HepG2 (cell line): ENCODE measurements around the gene SS18L1. TPM values are rescaled to one million over a fixed set of nuclear protein-coding genes. Genes with fewer than 3 reads are reported as not detected.
A peak's percentile ranks its signal among the peaks of the same experiment; 100 is the strongest.

ENCODE experiments used
- AGO1 ChIP-seq: fragments of 200-400 bp; formaldehyde crosslinking; IDR thresholded peaks from 2 replicates; pipeline ENCODE4 v1.6.1; 2017; ENCODE audit warnings: mild to moderate bottlenecking, low read depth, low read length, moderate library complexity; ENCODE audit not compliant: poor library complexity, severe bottlenecking
- ATRX ChIP-seq: sonication (generic); formaldehyde crosslinking; IDR thresholded peaks from 2 replicates; pipeline ENCODE4 v1.4.0; 2020; ENCODE audit warnings: missing genetic modification reagents, borderline replicate concordance
- HINFP ChIP-seq: sonication (generic); formaldehyde crosslinking; IDR thresholded peaks from 2 replicates; pipeline ENCODE4 v1.4.0; 2020; ENCODE audit warnings: low read depth, mild to moderate bottlenecking, missing genetic modification reagents
- HNRNPH1 ChIP-seq: fragments of 200-400 bp; formaldehyde crosslinking; optimal IDR thresholded peaks from 2 replicates; pipeline ENCODE3; 2017; ENCODE audit warnings: mild to moderate bottlenecking, low read depth, low read length
- HNRNPUL1 ChIP-seq: fragments of 200-400 bp; formaldehyde crosslinking; IDR thresholded peaks from 2 replicates; pipeline ENCODE4 v1.6.1; 2017; ENCODE audit warnings: low read depth, mild to moderate bottlenecking, low read length, moderate library complexity
- LRRFIP1 ChIP-seq: sonication (generic); formaldehyde crosslinking; conservative IDR thresholded peaks from 2 replicates; pipeline ENCODE4 v1.4.0; 2020; ENCODE audit warnings: missing genetic modification reagents
- NPAS2 ChIP-seq: sonication (generic); formaldehyde crosslinking; IDR thresholded peaks from 2 replicates; pipeline ENCODE4 v1.8.0; 2022; ENCODE audit warnings: mild to moderate bottlenecking, missing genetic modification reagents, borderline replicate concordance
- POLR2G ChIP-seq: fragments of 200-400 bp; formaldehyde crosslinking; IDR thresholded peaks from 2 replicates; pipeline ENCODE4 v1.6.1; 2018; ENCODE audit warnings: mild to moderate bottlenecking, low read depth, low read length, moderate library complexity
- REST ChIP-seq, 2 experiments: IDR thresholded peaks; 2 replicates each; pipeline ENCODE4 v1.6.1; 2011 to 2012; ENCODE audit warnings: low read length in 2 of 2, borderline replicate concordance in 1 of 2, low read depth in 1 of 2, mild to moderate bottlenecking in 1 of 2, moderate library complexity in 1 of 2
- SKIL ChIP-seq: sonication (generic); formaldehyde crosslinking; IDR thresholded peaks from 2 replicates; pipeline ENCODE4 v1.8.0; 2022; ENCODE audit warnings: missing genetic modification reagents, mild to moderate bottlenecking, moderate library complexity, borderline replicate concordance
- ZBTB34 ChIP-seq: sonication (generic); formaldehyde crosslinking; IDR thresholded peaks from 2 replicates; pipeline ENCODE4 v1.8.0; 2022; ENCODE audit warnings: mild to moderate bottlenecking, missing genetic modification reagents
- ZNF337 ChIP-seq: sonication (generic); formaldehyde crosslinking; IDR thresholded peaks from 2 replicates; pipeline ENCODE4 v1.5.1; 2020; ENCODE audit warnings: missing genetic modification reagents, low read depth, mild to moderate bottlenecking, borderline replicate concordance
- ZNF382 ChIP-seq: sonication (generic); formaldehyde crosslinking; IDR thresholded peaks from 2 replicates; pipeline ENCODE4 v1.5.0; 2020; ENCODE audit warnings: missing genetic modification reagents, mild to moderate bottlenecking, borderline replicate concordance
- ZNF547 ChIP-seq: sonication (generic); formaldehyde crosslinking; IDR thresholded peaks from 2 replicates; pipeline ENCODE4 v1.5.1; 2020; ENCODE audit warnings: mild to moderate bottlenecking, missing genetic modification reagents
- ZNF564 ChIP-seq: sonication (generic); formaldehyde crosslinking; IDR thresholded peaks from 2 replicates; pipeline ENCODE4 v1.8.1; 2023; ENCODE audit warnings: mild to moderate bottlenecking, missing genetic modification reagents
- ZNF672 ChIP-seq: sonication (generic); formaldehyde crosslinking; IDR thresholded peaks from 2 replicates; pipeline ENCODE4 v1.8.1; 2022; ENCODE audit warnings: missing genetic modification reagents
- ZNF691 ChIP-seq: sonication (generic); formaldehyde crosslinking; IDR thresholded peaks from 2 replicates; pipeline ENCODE4 v1.4.0; 2020; ENCODE audit warnings: missing genetic modification reagents, low read depth, mild to moderate bottlenecking, borderline replicate concordance
- polyA plus RNA-seq, 8 experiments: library from polyadenylated mRNA; depleted of rRNA in 3 of 8; stranded (reverse) in 7 of 8; unstranded in 1 of 8; fragments of >200 nt; fragmentation: Illumina TruSeq in 4 of 8; extraction: Trizol in 4 of 8; gene quantifications; 2 replicates each; pipeline versions ENCODE4 v1.2.1 to v1.2.3, GENCODE V29; 2011 to 2016; ENCODE audit warnings: low read depth in 4 of 8, missing spikeins in 1 of 8, mixed read lengths in 1 of 8; ENCODE audit not compliant: insufficient read depth in 1 of 8
- total RNA-seq, 5 experiments: library from RNA; depleted of rRNA; stranded (reverse); fragments of >200 nt; fragmentation: Illumina TruSeq; extraction: Trizol; gene quantifications; 2 replicates each; pipeline ENCODE4 v1.2.3, GENCODE V29; 2016; ENCODE audit warnings: low read depth in 1 of 5

The SS18L1 gene
- total and polyA plus RNA-seq, 2 of the 13 experiments (the other 11 are each of a cell fraction or from before 2014, with no cell fraction given), result 17.8 to 27.6 TPM

- TF ChIP-seq REST (IDR thresholded peaks at IDR 0.05; ENCODE audit: borderline replicate concordance in 1 of 2, low read depth in 1 of 2, low read length in 2 of 2), result no peak
- 0 out of 2 replicates have a peak, but pooled peaks have one; percentile 38 for TF ChIP-seq ZNF547 (CRISPR knock-in tag)
- TF ChIP-seq LRRFIP1 (CRISPR knock-in tag), result no peak
- no peak for TF ChIP-seq NPAS2 (CRISPR knock-in tag)
- TF ChIP-seq ZNF382, result no peak
- TF ChIP-seq SKIL (CRISPR knock-in tag), result no peak
- no peak for TF ChIP-seq HNRNPUL1
- no peak for TF ChIP-seq HNRNPH1
- no peak for TF ChIP-seq AGO1
- no peak for TF ChIP-seq ATRX (CRISPR knock-in tag)
- no peak for TF ChIP-seq POLR2G
- no peak for TF ChIP-seq HINFP (CRISPR knock-in tag)
- no peak for TF ChIP-seq ZNF691 (CRISPR knock-in tag)
- TF ChIP-seq ZNF337, result no peak
- TF ChIP-seq ZBTB34 (CRISPR knock-in tag), result no peak
- TF ChIP-seq ZNF564 (CRISPR knock-in tag), result no peak
- no peak for TF ChIP-seq ZNF672
Observed at GRCh38 chr20:62148908-62149314, 5.3 kb downstream of the SS18L1 start (continued).
